Measurements from ENCODE around the gene RASSF4. TPM values are rescaled to one million over a fixed set of nuclear protein-coding genes. Genes with fewer than 3 reads are reported as not detected.
A peak's percentile ranks its signal among the peaks of the same experiment; 100 is the strongest.

RASSF4 gene
- total and polyA plus RNA-seq, 9 of the 15 experiments (the other 6 are each of a cell fraction or from before 2014, with no cell fraction given) = 0.01 to 0.62 (median 0.11) TPM; not detected in 3

DNA sequence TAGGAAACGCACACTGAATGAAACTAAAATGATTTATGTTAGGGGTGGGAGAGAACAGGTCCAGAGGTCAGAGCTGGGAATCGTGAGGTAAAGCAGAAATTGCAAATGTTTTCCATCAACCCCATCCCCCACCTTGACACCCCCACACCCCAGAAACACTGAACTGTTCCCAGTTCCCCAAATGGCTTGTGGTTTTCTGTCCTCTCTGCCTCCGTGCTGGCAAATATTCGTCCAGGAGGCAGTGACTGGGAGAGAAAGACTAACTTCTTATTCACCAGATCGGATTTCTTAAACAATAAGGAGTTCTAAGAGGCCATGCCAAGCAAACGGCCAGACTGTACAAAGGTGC lies 730 bp upstream of the RASSF4 start:
- intact Hi-C loops (cut with micrococcal nuclease) (no loop called here), in situ Hi-C loops (cut with MboI) (no loop called here)
- H3K4me2 ChIP-seq (ENCODE audit: insufficient read depth, low read length) = peak overlapping the region; percentile 79
- FAIRE-seq (peak; percentile 73), DNase-seq (ENCODE audit: extremely low read depth in 1 of 4, low spot score in 3 of 4) (no peak), ATAC-seq (no peak)
- H3K4me1 ChIP-seq (replicated peaks in 1 of 2; ENCODE audit: control insufficient read depth in 2 of 2, insufficient read depth in 2 of 2, low read length in 2 of 2) = peaks cover 8 to 11% of the 10 kb centered on the region in 2 experiments; a peak in 4 of 5 replicates
- peaks cover 8% of the 10 kb centered on the region; the same call in 1 of the 2 replicates for H4K20me1 ChIP-seq (replicated peaks; ENCODE audit: control insufficient read depth, insufficient read depth, low read length)
- peak overlapping the region; percentile 62 for H3K4me3 ChIP-seq
- ChIA-PET CTCF (ENCODE audit: low intra/inter-chr PET ratio) (no interaction called here), POLR2A (no interaction called here)
- H2AFZ ChIP-seq (ENCODE audit: low read depth, low read length) = peak overlapping the region; percentile 96
- BruUV-seq (replicated peaks) = no TSS peak
- TF ChIP-seq MTA3 (IDR thresholded peaks at IDR 0.05; ENCODE audit: borderline replicate concordance) (0 out of 2 replicates have a peak, but pooled peaks have one; percentile 16), MTA2 (IDR thresholded peaks at IDR 0.05; ENCODE audit: low read depth) (0 out of 2 replicates have a peak, but pooled peaks have one; percentile 26), KAT2B (IDR thresholded peaks at IDR 0.05; ENCODE audit: low read depth, low read length) (no peak), CEBPG (CRISPR knock-in tag; IDR thresholded peaks at IDR 0.05) (no peak), CEBPG (tag; conservative IDR thresholded peaks at IDR 0.05 in 1 of 2, IDR thresholded peaks at IDR 0.05 in 1 of 2) (peak in 1 of 2 experiments; percentile 44; a peak in 1 of 4 replicates), GTF2F1 (IDR thresholded peaks at IDR 0.05; ENCODE audit: low read depth, low read length) (no peak)
- peaks cover 15 to 32% of the 10 kb centered on the region in 2 experiments; a peak in 4 of 5 replicates for H3K27me3 ChIP-seq (ENCODE audit: control insufficient read depth in 2 of 2, insufficient read depth in 2 of 2, low read length in 2 of 2)
- no peak overlapping the region; a peak in 1 of 4 replicates for H3K9ac ChIP-seq (ENCODE audit: insufficient read depth in 1 of 2, low read depth in 2 of 2, low read length in 2 of 2)
- no peaks in the 10 kb centered on the region for H3K79me2 ChIP-seq (ENCODE audit: control insufficient read depth, insufficient read depth, low read length)
- WGBS (ENCODE audit: insufficient coverage, low coverage, missing lambda C conversion rate) = 0% methylated on average over 6 of the region's 6 CpGs
- no peaks in the 10 kb centered on the region for H3K9me3 ChIP-seq (replicated peaks; ENCODE audit: control insufficient read depth, insufficient read depth, low read depth, low read length)
- H3K36me3 ChIP-seq (ENCODE audit: control insufficient read depth, insufficient read depth, low read length) = no peaks in the 10 kb centered on the region
- peaks cover 4% of the 10 kb centered on the region for H3K9me1 ChIP-seq (ENCODE audit: control insufficient read depth, insufficient read depth, low read length)
- H3K27ac ChIP-seq (ENCODE audit: extremely low read depth, low read depth, low read length) = no peak overlapping the region

DNA sequence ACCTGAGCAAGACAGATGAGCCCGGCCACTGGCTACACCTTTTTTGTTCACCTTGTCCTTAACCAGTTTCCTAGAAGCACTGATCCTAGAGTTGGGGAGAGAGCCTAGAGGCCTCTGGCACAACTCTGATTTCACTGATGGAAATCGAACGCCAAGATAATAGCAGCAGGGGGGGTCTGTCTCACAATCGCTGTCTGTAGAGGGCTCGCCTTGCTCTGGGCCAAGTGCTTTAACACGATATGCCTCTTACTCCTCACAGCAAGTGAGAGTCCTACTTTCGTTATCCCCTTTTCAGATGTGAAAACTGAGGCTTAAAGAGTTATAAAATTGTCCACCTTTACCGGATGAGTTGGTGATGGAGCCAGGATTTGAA lies 472 bp downstream of the RASSF4 start:
- POLR2A ChIA-PET = no interaction called here

More for the DNA sequence above, 472 bp downstream of the RASSF4 start:
- in situ Hi-C loops (cut with MboI) = no loop called here
- H3K27ac ChIP-seq (ENCODE audit: extremely low read depth, low read depth, low read length) = no peak overlapping the region
- intact Hi-C loops (cut with micrococcal nuclease) = no loop called here
- no peak overlapping the region for H2AFZ ChIP-seq (ENCODE audit: low read depth, low read length)
- CTCF ChIA-PET (ENCODE audit: low intra/inter-chr PET ratio) = no interaction called here
- peaks cover 8% of the 10 kb centered on the region; the same call in 1 of the 2 replicates for H4K20me1 ChIP-seq (replicated peaks; ENCODE audit: control insufficient read depth, insufficient read depth, low read length)
- TF ChIP-seq, protein P1, sequence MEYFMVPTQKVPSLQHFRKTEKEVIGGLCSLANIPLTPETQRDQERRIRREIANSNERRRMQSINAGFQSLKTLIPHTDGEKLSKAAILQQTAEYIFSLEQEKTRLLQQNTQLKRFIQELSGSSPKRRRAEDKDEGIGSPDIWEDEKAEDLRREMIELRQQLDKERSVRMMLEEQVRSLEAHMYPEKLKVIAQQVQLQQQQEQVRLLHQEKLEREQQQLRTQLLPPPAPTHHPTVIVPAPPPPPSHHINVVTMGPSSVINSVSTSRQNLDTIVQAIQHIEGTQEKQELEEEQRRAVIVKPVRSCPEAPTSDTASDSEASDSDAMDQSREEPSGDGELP (CRISPR knock-in tag; IDR thresholded peaks at IDR 0.05; ENCODE audit: borderline replicate concordance) = no peak
- no TSS peak for BruUV-seq (replicated peaks)
- 42% methylated on average over 8 of the region's 8 CpGs for WGBS (ENCODE audit: insufficient coverage, low coverage, missing lambda C conversion rate)
- 0 out of 4 replicates have a peak overlapping the region, but pooled peaks of 1 of the 2 experiments have one; percentile 66 for H3K9ac ChIP-seq (ENCODE audit: insufficient read depth in 1 of 2, low read depth in 2 of 2, low read length in 2 of 2)
- peak overlapping the region; percentile 62 for H3K4me3 ChIP-seq
- peak overlapping the region; percentile 70 for H3K4me2 ChIP-seq (ENCODE audit: insufficient read depth, low read length)
- H3K9me1 ChIP-seq (ENCODE audit: control insufficient read depth, insufficient read depth, low read length) = peaks cover 4% of the 10 kb centered on the region
- no peak for DNase-seq (ENCODE audit: extremely low read depth in 1 of 4, low spot score in 3 of 4)
- H3K9me3 ChIP-seq (replicated peaks; ENCODE audit: control insufficient read depth, insufficient read depth, low read depth, low read length) = no peaks in the 10 kb centered on the region
- H3K36me3 ChIP-seq (ENCODE audit: control insufficient read depth, insufficient read depth, low read length) = no peaks in the 10 kb centered on the region
- H3K27me3 ChIP-seq (ENCODE audit: control insufficient read depth in 2 of 2, insufficient read depth in 2 of 2, low read length in 2 of 2) = peaks cover 15 to 28% of the 10 kb centered on the region in 2 experiments; a peak in 4 of 5 replicates
- FAIRE-seq = no peak
- no peak for ATAC-seq
- peaks cover 8 to 16% of the 10 kb centered on the region in 2 experiments; a peak in 4 of 5 replicates for H3K4me1 ChIP-seq (replicated peaks in 1 of 2; ENCODE audit: control insufficient read depth in 2 of 2, insufficient read depth in 2 of 2, low read length in 2 of 2)
- H3K79me2 ChIP-seq (ENCODE audit: control insufficient read depth, insufficient read depth, low read length) = no peaks in the 10 kb centered on the region
